K562 (cell line): ENCODE data around the gene CEL. TPM values are rescaled to one million over a fixed set of nuclear protein-coding genes. Genes with fewer than 3 reads are reported as not detected.

ENCODE experiments used
- CREB3L1 ChIP-seq: fragments of 450-650 bp; IDR thresholded peaks from 2 replicates; pipeline ENCODE4 v1.6.1; 2014; ENCODE audit warnings: low read depth, mild to moderate bottlenecking, moderate library complexity, borderline replicate concordance
- NFE2 ChIP-seq: IDR thresholded peaks from 2 replicates; pipeline ENCODE4 v1.6.1; 2014; ENCODE audit warnings: antibody characterized with exemption, low read depth
- PTBP1 ChIP-seq: fragments of 200-400 bp; formaldehyde crosslinking; IDR thresholded peaks from 2 replicates; pipeline ENCODE4 v1.6.1; 2017; ENCODE audit warnings: low read depth, low read length
- RAD21 ChIP-seq, 2 experiments: fragments of 250-450 bp in 1 of 2; fragments of 450-650 bp in 1 of 2; sonication (Bioruptor Pico) in 1 of 2; formaldehyde crosslinking in 1 of 2; IDR thresholded peaks in 1 of 2; conservative IDR thresholded peaks in 1 of 2; 2 replicates each; pipeline versions ENCODE4 v1.4.0 to v1.8.0; 2020 to 2022; ENCODE audit warnings: mild to moderate bottlenecking in 2 of 2, moderate library complexity in 1 of 2
- TOE1 ChIP-seq, 2 experiments: fragments of 450-650 bp in 1 of 2; sonication (generic) in 1 of 2; formaldehyde crosslinking in 1 of 2; IDR thresholded peaks; 2 replicates each; pipeline versions ENCODE4 v1.7.1 to v1.8.0; 2016 to 2022; ENCODE audit warnings: borderline replicate concordance in 2 of 2, mild to moderate bottlenecking in 2 of 2, antibody characterized with exemption in 1 of 2, inconsistent platforms in 1 of 2, low read depth in 1 of 2, missing genetic modification reagents in 1 of 2, moderate library complexity in 1 of 2
- ZBTB9 ChIP-seq: fragments of 450-650 bp; formaldehyde crosslinking; IDR thresholded peaks from 2 replicates; pipeline ENCODE4 v1.4.0; 2020; ENCODE audit warnings: mild to moderate bottlenecking, moderate library complexity
- ZNF41 ChIP-seq: fragments of 250-450 bp; sonication (Bioruptor Pico); conservative IDR thresholded peaks from 2 replicates; pipeline ENCODE4 v1.4.0; 2020; ENCODE audit warnings: mild to moderate bottlenecking
- ZNF589 ChIP-seq: fragments of 200-800 bp; sonication (Bioruptor generic); IDR thresholded peaks from 2 replicates; pipeline ENCODE4 v1.6.1; 2016; ENCODE audit warnings: low read depth, missing genetic modification characterization, missing compliant biosample characterization
- polyA plus RNA-seq, 8 experiments: library from polyadenylated mRNA; depleted of rRNA in 4 of 8; stranded (reverse) in 5 of 8; unstranded in 3 of 8; fragments of >200 nt; fragmentation: Nextera tagmentation in 2 of 8; fragmentation: Illumina TruSeq in 1 of 8; extraction: Ambion mirVana in 2 of 8; extraction: Trizol in 1 of 8; gene quantifications; 2 replicates each; pipeline versions ENCODE4 v1.2.1 to v1.2.3, GENCODE V29; 2011 to 2014; ENCODE audit warnings: inconsistent platforms in 1 of 8, missing spikeins in 1 of 8
- total RNA-seq, 7 experiments: library from RNA; depleted of rRNA in 6 of 7; stranded (reverse); fragments of >200 nt in 6 of 7; fragmentation: Illumina TruSeq in 2 of 7; extraction: Trizol in 2 of 7; gene quantifications; 2 replicates each; pipeline versions ENCODE4 v1.2.1 to v1.2.3, GENCODE V29; 2011 to 2021; ENCODE audit warnings: low replicate concordance in 1 of 7
- TF ChIP-seq, protein P1 (sequence below): fragments of 250-450 bp; sonication (Bioruptor Pico); IDR thresholded peaks from 2 replicates; pipeline ENCODE4 v1.4.0; 2020

CEL gene
- total and polyA plus RNA-seq, 9 of the 15 experiments (the other 6 are each of a cell fraction or from before 2014, with no cell fraction given): 0.09 to 3.0 (median 0.51) TPM; not detected in 2

DNA sequence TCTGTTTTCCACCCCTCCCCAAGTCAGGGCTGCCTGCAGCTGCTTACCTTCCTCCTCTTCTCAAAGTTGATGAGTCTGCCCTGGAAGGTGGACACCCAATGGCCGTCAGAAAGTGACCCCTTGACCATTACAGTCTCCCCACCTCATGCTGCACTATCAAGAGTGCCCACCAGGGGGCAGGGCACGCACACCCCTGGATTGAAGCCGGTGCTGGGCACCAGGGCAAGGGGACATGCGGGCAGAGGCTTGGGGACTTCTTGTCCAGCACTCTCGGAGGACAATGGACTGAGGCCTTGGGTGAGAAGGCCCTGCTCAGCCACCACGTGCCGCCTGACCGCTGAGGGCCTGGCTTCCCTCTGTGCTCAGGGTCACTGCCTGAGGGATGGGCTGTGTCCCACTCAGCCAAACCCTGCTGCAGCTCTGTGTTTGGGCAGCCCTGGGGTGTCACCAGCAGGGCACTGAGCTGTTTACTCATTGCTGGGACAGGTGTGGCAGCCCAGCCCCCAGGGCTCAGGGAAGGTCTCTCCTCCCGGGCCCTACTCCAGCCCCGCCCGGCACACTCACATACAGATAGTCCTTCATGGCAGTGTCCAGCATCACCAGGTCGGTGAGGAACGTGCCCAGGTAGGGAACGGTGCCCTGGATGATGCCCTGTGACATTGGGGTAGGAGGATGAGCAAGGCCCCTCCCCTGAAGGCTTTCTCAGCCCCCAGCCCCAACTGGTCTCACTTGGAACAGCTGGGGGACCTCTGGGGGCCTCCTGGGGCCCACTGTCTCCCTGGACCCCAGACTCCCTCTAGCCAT, 41.6 kb downstream of the CEL start (continued):
- TF ChIP-seq, protein P1, sequence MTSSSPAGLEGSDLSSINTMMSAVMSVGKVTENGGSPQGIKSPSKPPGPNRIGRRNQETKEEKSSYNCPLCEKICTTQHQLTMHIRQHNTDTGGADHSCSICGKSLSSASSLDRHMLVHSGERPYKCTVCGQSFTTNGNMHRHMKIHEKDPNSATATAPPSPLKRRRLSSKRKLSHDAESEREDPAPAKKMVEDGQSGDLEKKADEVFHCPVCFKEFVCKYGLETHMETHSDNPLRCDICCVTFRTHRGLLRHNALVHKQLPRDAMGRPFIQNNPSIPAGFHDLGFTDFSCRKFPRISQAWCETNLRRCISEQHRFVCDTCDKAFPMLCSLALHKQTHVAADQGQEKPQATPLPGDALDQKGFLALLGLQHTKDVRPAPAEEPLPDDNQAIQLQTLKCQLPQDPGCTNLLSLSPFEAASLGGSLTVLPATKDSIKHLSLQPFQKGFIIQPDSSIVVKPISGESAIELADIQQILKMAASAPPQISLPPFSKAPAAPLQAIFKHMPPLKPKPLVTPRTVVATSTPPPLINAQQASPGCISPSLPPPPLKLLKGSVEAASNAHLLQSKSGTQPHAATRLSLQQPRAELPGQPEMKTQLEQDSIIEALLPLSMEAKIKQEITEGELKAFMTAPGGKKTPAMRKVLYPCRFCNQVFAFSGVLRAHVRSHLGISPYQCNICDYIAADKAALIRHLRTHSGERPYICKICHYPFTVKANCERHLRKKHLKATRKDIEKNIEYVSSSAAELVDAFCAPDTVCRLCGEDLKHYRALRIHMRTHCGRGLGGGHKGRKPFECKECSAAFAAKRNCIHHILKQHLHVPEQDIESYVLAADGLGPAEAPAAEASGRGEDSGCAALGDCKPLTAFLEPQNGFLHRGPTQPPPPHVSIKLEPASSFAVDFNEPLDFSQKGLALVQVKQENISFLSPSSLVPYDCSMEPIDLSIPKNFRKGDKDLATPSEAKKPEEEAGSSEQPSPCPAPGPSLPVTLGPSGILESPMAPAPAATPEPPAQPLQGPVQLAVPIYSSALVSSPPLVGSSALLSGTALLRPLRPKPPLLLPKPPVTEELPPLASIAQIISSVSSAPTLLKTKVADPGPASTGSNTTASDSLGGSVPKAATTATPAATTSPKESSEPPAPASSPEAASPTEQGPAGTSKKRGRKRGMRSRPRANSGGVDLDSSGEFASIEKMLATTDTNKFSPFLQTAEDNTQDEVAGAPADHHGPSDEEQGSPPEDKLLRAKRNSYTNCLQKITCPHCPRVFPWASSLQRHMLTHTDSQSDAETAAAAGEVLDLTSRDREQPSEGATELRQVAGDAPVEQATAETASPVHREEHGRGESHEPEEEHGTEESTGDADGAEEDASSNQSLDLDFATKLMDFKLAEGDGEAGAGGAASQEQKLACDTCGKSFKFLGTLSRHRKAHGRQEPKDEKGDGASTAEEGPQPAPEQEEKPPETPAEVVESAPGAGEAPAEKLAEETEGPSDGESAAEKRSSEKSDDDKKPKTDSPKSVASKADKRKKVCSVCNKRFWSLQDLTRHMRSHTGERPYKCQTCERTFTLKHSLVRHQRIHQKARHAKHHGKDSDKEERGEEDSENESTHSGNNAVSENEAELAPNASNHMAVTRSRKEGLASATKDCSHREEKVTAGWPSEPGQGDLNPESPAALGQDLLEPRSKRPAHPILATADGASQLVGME: no peak
- no peak for TF ChIP-seq CREB3L1
- 0 out of 2 replicates have a peak, but pooled peaks have one; percentile 53 for TF ChIP-seq ZBTB9 (CRISPR knock-in tag)
- TF ChIP-seq PTBP1: no peak
- no peak for TF ChIP-seq NFE2
- no peak for TF ChIP-seq TOE1 (IDR thresholded peaks at IDR 0.05; ENCODE audit: borderline replicate concordance)
- TF ChIP-seq TOE1 (CRISPR knock-in tag; IDR thresholded peaks at IDR 0.05; ENCODE audit: borderline replicate concordance, low read depth): no peak
- TF ChIP-seq RAD21 (CRISPR knock-in tag; conservative IDR thresholded peaks at IDR 0.05 in 1 of 2, IDR thresholded peaks at IDR 0.05 in 1 of 2): peak; percentile 92 to 98
- no peak for TF ChIP-seq ZNF41
- TF ChIP-seq ZNF589: no peak
